LNCaP clone FGC (cell line): Measurements from ENCODE around the gene SYTL5.
A peak's percentile ranks its signal among the peaks of the same experiment; 100 is the strongest.

Experiments
- DNase-seq: peaks from one replicate; pipeline ENCODE4 v3.0.0-alpha.2; 2011; ENCODE audit warnings: low read depth
- H3K4me3 ChIP-seq: 2 replicates; pipeline ENCODE4 v1.5.1; 2011; ENCODE audit warnings: mild to moderate bottlenecking, low read depth, low read length, control low read depth
- TF ChIP-seq, protein P1 (sequence below): IDR thresholded peaks from 2 replicates; pipeline ENCODE4 v1.5.1; 2012; ENCODE audit warnings: mild to moderate bottlenecking; ENCODE audit not compliant: control insufficient read depth, insufficient read depth; ENCODE audit errors: extremely low read depth

SYTL5 gene

DNA sequence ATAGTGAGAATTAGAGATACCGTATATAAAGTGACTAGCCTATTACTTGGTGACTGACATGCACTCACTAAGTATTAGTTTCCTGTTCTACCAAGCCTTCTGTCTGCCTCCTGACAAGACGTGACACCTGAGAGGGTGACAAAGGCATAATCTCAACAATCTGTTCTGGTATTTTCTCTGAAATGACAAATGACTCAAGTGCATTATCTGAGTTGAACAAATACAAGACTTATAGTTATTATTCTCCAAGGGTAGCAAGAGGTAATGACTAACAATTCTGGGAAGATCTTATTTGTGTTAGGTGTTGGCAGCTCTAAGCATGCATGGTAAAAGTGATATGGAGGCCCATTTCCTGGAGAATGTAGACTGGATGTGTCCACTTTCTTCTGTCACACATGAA is 60.6 kb downstream of the SYTL5 start:
- no peak for DNase-seq
- TF ChIP-seq, protein P1, sequence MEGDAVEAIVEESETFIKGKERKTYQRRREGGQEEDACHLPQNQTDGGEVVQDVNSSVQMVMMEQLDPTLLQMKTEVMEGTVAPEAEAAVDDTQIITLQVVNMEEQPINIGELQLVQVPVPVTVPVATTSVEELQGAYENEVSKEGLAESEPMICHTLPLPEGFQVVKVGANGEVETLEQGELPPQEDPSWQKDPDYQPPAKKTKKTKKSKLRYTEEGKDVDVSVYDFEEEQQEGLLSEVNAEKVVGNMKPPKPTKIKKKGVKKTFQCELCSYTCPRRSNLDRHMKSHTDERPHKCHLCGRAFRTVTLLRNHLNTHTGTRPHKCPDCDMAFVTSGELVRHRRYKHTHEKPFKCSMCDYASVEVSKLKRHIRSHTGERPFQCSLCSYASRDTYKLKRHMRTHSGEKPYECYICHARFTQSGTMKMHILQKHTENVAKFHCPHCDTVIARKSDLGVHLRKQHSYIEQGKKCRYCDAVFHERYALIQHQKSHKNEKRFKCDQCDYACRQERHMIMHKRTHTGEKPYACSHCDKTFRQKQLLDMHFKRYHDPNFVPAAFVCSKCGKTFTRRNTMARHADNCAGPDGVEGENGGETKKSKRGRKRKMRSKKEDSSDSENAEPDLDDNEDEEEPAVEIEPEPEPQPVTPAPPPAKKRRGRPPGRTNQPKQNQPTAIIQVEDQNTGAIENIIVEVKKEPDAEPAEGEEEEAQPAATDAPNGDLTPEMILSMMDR: no peak
- no peak overlapping the region for H3K4me3 ChIP-seq

DNA sequence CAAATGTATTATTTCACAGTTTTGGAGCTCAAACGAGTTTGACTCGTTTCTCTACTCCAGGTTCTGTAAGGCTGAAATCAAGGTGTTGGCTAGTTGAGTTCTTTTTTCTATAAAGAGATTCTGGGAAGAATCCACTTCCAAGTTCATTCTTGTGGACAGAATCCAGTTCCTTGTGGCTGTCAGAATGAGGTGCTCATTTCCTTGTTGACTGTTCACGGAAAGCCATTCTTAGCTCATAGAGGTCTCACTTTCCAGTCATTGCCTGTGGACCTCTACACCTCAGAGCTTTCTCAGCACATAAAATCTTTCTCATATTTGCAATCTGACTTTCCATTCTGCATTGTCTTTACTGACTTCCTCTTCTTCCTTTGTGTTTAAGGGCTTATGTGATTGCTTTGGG is 62.9 kb downstream of the SYTL5 start:
- no peak overlapping the region for H3K4me3 ChIP-seq
- TF ChIP-seq, protein P1: no peak
- DNase-seq: peak; percentile 32

DNA sequence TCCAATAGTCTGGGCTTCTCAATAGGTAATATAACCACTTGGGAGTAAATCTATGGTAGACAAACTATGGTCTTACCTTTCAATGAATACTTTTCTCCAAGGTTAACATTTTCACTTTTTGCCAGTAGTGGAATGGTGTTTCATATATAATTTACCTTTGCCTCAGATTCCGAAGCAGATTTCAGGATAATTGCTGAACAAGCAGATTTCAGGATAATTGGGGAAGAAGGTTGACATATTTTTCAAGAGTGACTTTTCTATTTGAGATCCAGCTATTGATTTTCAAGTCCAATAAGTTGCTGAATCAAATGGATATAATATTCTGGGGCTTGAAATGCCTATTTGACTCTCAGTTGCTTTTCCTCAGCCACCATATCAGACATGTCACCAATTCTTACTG is 63.6 kb downstream of the SYTL5 start:
- H3K4me3 ChIP-seq: no peak overlapping the region
- no peak for DNase-seq
- TF ChIP-seq, protein P1: no peak

DNA sequence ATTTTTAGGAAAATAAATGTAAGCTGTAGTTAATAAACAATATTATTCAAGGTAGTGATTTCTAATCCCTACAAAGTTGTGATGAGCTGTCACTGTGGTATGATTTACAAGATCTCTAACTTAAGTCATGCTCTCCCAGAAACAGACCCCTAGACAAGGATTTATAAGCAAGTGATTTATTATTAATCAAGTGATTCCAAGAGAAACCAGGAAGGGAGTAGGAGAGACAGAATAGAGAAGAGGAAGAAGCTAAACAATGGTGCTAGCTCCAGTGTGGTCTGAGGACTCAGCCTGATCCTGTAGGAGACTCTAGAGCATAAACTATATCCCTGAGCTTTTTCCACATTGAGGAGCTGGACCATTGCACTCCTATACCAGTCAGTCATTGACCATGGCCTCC is 73.1 kb downstream of the SYTL5 start:
- TF ChIP-seq, protein P1: no peak
- no peak for DNase-seq
- no peak overlapping the region for H3K4me3 ChIP-seq

DNA sequence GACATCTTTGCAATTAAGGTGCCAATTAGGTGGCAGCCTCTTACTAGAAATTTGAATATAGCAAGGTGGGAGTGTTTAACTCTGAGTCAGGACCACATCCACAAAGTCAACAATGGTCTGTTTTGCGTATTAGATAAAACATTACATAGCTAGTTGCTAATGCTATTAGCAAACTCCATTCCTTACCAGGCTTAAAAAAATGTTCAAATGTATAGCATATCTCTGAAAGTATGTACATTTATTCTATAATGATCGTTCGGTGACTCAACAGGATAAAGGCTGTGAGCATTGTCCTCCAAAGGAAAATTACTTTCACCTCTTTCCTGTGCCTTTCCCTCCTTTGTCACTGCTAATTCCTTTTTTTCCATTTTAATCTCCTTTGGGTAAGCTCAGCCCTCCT is 74.5 kb downstream of the SYTL5 start:
- TF ChIP-seq, protein P1: no peak
- no peak for DNase-seq

DNA sequence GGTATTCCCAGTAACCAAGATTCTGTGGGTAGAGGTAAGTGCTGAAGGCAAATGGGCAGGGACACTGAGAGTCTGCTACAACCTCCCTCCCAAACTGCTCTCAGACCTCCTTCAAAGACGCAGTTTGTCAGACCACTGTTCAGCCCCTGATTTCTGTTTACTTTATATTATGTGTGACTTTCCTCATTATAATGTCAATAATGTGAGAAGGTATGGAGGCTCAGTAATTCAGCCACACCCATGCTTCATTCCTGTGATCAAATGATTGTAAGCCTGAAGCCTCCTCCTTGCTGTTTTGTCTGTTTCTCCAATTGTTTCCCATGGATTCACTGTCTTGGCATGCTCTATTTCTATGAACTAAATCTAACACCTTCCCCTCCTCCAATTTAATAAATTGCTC is 75.6 kb downstream of the SYTL5 start:
- TF ChIP-seq, protein P1: no peak
- no peak overlapping the region for H3K4me3 ChIP-seq
- DNase-seq: no peak

More for the DNA sequence above, 74.5 kb downstream of the SYTL5 start:
- H3K4me3 ChIP-seq: no peak overlapping the region

DNA sequence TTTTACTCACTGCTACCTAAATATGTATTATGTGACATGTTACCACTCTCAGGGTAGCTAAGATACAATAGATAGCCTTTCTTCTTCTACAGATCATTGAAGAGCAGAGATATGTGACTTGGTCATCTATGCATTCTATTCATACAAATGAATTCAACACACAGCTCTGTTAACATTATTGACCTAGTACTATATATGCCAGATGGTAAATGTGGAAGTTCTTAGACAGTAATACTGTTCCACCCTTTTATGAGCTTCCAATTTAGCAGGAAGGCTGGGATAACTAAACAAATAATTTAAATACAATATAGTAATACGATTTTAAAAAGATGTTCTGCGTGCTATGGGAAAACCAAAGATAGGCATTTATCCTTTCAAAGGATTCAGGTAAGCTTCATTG is 76.0 kb downstream of the SYTL5 start:
- no peak overlapping the region for H3K4me3 ChIP-seq
- TF ChIP-seq, protein P1: no peak
- no peak for DNase-seq
